SK-N-SH (cell line): ENCODE data around the gene APOBEC3H. TPM values are rescaled to one million over a fixed set of nuclear protein-coding genes. Genes with fewer than 3 reads are reported as not detected.

ENCODE experiments used
- CTCF ChIA-PET: fragments of 300-600, 350-600 bp; formaldehyde crosslinking; extraction: SDS; loops from one replicate; lab custom pipeline; 2021; lab: Yijun Ruan, JAX
- POLR2A ChIA-PET: fragments of 350-600 bp; sonication (Branson Sonifier 250); formaldehyde crosslinking; extraction: SDS; loops from one replicate; lab custom pipeline; 2020; ENCODE audit warnings: antibody characterized with exemption, inconsistent platforms; lab: Yijun Ruan, JAX
- DNase-seq: peaks from one replicate; pipeline ENCODE4 v3.0.0; 2012
- H2AFZ ChIP-seq: fragments of 200-600 bp; sonication (generic); 2 replicates; pipeline ENCODE4 v1.8.1; 2016; ENCODE audit warnings: antibody characterized with exemption, mild to moderate bottlenecking, low read depth
- H3F3A ChIP-seq: fragments of 200-600 bp; sonication (generic); replicated peaks from 2 replicates; pipeline ENCODE3; 2016; ENCODE audit warnings: antibody characterized with exemption, mild to moderate bottlenecking; ENCODE audit not compliant: insufficient read depth
- H3K27ac ChIP-seq, 2 experiments: fragments of 200-500 bp in 1 of 2; fragments of 200-600 bp in 1 of 2; sonication (Bioruptor generic) in 1 of 2; sonication (generic), shearing (Covaris generic) in 1 of 2; 2 replicates each; pipeline versions ENCODE4 v1.5.1 to v1.6.1; 2014 to 2016; ENCODE audit warnings: low read depth in 2 of 2, inconsistent platforms in 1 of 2, low read length in 1 of 2, mild to moderate bottlenecking in 1 of 2, mixed read lengths in 1 of 2
- H3K27me3 ChIP-seq: fragments of 200-600 bp; sonication (generic), shearing (Covaris generic); 2 replicates; pipeline ENCODE4 v1.6.1; 2016; ENCODE audit warnings: mixed run types; ENCODE audit not compliant: insufficient read depth
- H3K36me3 ChIP-seq, 2 experiments: fragments of 200-500 bp in 1 of 2; fragments of 200-600 bp in 1 of 2; sonication (Bioruptor generic) in 1 of 2; sonication (generic) in 1 of 2; replicated peaks in 1 of 2; 2 replicates each; pipeline versions ENCODE3 to v1.5.1; 2014 to 2016; ENCODE audit warnings: low read length in 1 of 2, mild to moderate bottlenecking in 1 of 2; ENCODE audit not compliant: insufficient read depth in 2 of 2, control insufficient read depth in 1 of 2
- H3K4me1 ChIP-seq, 2 experiments: fragments of 200-500 bp in 1 of 2; fragments of 200-600 bp in 1 of 2; sonication (Bioruptor generic) in 1 of 2; sonication (generic), shearing (Covaris generic) in 1 of 2; 2 replicates each; pipeline versions ENCODE4 v1.5.1 to v1.6.1; 2014 to 2016; ENCODE audit warnings: low read depth in 1 of 2, low read length in 1 of 2, mixed run types in 1 of 2; ENCODE audit not compliant: insufficient read depth in 2 of 2, control insufficient read depth in 1 of 2
- H3K4me2 ChIP-seq: fragments of 200-600 bp; sonication (generic), shearing (Covaris generic); 2 replicates; pipeline ENCODE4 v1.6.1; 2017; ENCODE audit warnings: mixed run types
- H3K4me3 ChIP-seq, 2 experiments: fragments of 200-500 bp in 1 of 2; fragments of 200-600 bp in 1 of 2; sonication (Bioruptor generic) in 1 of 2; sonication (generic), shearing (Covaris generic) in 1 of 2; 2 replicates each; pipeline versions ENCODE4 v1.5.1 to v1.8.1; 2014 to 2016; ENCODE audit warnings: low read depth in 2 of 2, inconsistent platforms in 1 of 2, low read length in 1 of 2, mild to moderate bottlenecking in 1 of 2, mixed read lengths in 1 of 2, moderate library complexity in 1 of 2
- H3K79me2 ChIP-seq: fragments of 200-600 bp; sonication (generic); 2 replicates; pipeline ENCODE4 v1.8.1; 2017; ENCODE audit warnings: mild to moderate bottlenecking; ENCODE audit not compliant: insufficient read depth
- H3K9ac ChIP-seq: fragments of 200-600 bp; sonication (generic); 2 replicates; pipeline ENCODE4 v1.6.1; 2017; ENCODE audit warnings: mixed run types
- H3K9me2 ChIP-seq: fragments of 200-600 bp; sonication (generic); 2 replicates; pipeline ENCODE4 v1.6.1; 2017; ENCODE audit warnings: mixed run types
- H3K9me3 ChIP-seq: fragments of 200-600 bp; sonication (generic); 2 replicates; pipeline ENCODE4 v1.6.1; 2017; ENCODE audit warnings: mixed run types, mild to moderate bottlenecking, moderate library complexity
- H4K20me1 ChIP-seq: fragments of 200-600 bp; sonication (generic); 2 replicates; pipeline ENCODE4 v1.6.1; 2017; ENCODE audit warnings: mild to moderate bottlenecking, mixed run types; ENCODE audit not compliant: insufficient read depth
- ELF1 ChIP-seq: IDR thresholded peaks from 2 replicates; pipeline ENCODE4 v1.4.0; 2012
- EZH2phosphoT487 ChIP-seq: fragments of 200-600 bp; sonication (generic); IDR thresholded peaks from 2 replicates; pipeline ENCODE4 v1.6.1; 2017; ENCODE audit warnings: low read depth, mixed run types, mild to moderate bottlenecking, antibody characterized with exemption, moderate library complexity, borderline replicate concordance
- FOSL2 ChIP-seq: IDR thresholded peaks from 2 replicates; pipeline ENCODE4 v1.4.0; 2012; ENCODE audit warnings: low read depth, mild to moderate bottlenecking, moderate library complexity, borderline replicate concordance
- GABPA ChIP-seq: IDR thresholded peaks from 2 replicates; pipeline ENCODE4 v1.4.0; 2012; ENCODE audit warnings: low read depth, mild to moderate bottlenecking
- JUND ChIP-seq: IDR thresholded peaks from 2 replicates; pipeline ENCODE4 v1.4.0; 2012
- MXI1 ChIP-seq: IDR thresholded peaks from 2 replicates; pipeline ENCODE4 v1.6.1; 2012; ENCODE audit warnings: mild to moderate bottlenecking, low read depth, low read length, improper control_type of control experiment
- PBX3 ChIP-seq: IDR thresholded peaks from 2 replicates; pipeline ENCODE4; 2012
- RAD21 ChIP-seq: IDR thresholded peaks from 2 replicates; pipeline ENCODE4 v1.6.1; 2012; ENCODE audit warnings: mild to moderate bottlenecking, low read length
- RCOR1 ChIP-seq: fragments of 150-350 bp; IDR thresholded peaks from 2 replicates; pipeline ENCODE4 v1.6.1; 2017; ENCODE audit warnings: antibody characterized with exemption, low read length
- SIN3A ChIP-seq: IDR thresholded peaks from 2 replicates; pipeline ENCODE4 v1.6.1; 2012; ENCODE audit warnings: low read depth, mild to moderate bottlenecking, low read length, moderate library complexity, borderline replicate concordance
- TAF1 ChIP-seq: IDR thresholded peaks from 2 replicates; pipeline ENCODE4 v1.6.1; 2012; ENCODE audit warnings: low read depth, mild to moderate bottlenecking, low read length, moderate library complexity, borderline replicate concordance
- TCF12 ChIP-seq: IDR thresholded peaks from 2 replicates; pipeline ENCODE4 v1.4.0; 2012
- TEAD4 ChIP-seq: IDR thresholded peaks from 2 replicates; pipeline ENCODE4 v1.4.0; 2012; ENCODE audit warnings: mild to moderate bottlenecking, borderline replicate concordance; ENCODE audit not compliant: insufficient read depth
- USF2 ChIP-seq: fragments of 150-350 bp; IDR thresholded peaks from 2 replicates; pipeline ENCODE4 v1.6.1; 2017; ENCODE audit warnings: antibody characterized with exemption, low read length, low read depth, borderline replicate concordance
- WGBS: methylation state at CpG from one replicate; pipeline ENCODE4 v1.1.6; 2017; ENCODE audit warnings: low lambda C conversion rate; 5-methylcytosine and 5-hydroxymethylcytosine counted together
- polyA plus RNA-seq, 3 experiments: library from polyadenylated mRNA; depleted of rRNA; stranded (reverse); fragments of >200 nt; gene quantifications; 2 replicates each; pipeline ENCODE4 v1.2.3, GENCODE V29; 2012

Gene APOBEC3H
- polyA plus RNA-seq, 1 of the 3 experiments (the other 2 are of a cell fraction) = 0.18 TPM

- H3K36me3 ChIP-seq = no peaks in the 10 kb centered on the region
- no peak overlapping the region for H2AFZ ChIP-seq
- H3K27me3 ChIP-seq = no peaks in the 10 kb centered on the region
- H3K4me1 ChIP-seq = peaks cover 0 to 9% of the 10 kb centered on the region in 2 experiments; a peak in 1 of 4 replicates
- no peak overlapping the region for H3K27ac ChIP-seq
- no peak overlapping the region for H3K4me2 ChIP-seq
- no peaks in the 10 kb centered on the region for H3K79me2 ChIP-seq
- WGBS = 84% methylated on average over 5 of the region's 17 CpGs
- H3K9me2 ChIP-seq = no peaks in the 10 kb centered on the region
- no peaks in the 10 kb centered on the region for H3K9me3 ChIP-seq
- TF ChIP-seq JUND (no peak), RAD21 (no peak), USF2 (no peak)
- no peaks in the 10 kb centered on the region for H4K20me1 ChIP-seq
- ChIA-PET CTCF (interaction anchor here (1.2 to 1.4 kb wide), 2 partner anchors 9 to 264 kb away, joined by 5 to 6 read pairs; no protein-coding TSS in a partner anchor), POLR2A (no interaction called here)
- DNase-seq = no peak
- no peak overlapping the region for H3K4me3 ChIP-seq
- no peak overlapping the region for H3K9ac ChIP-seq
- H3F3A ChIP-seq = no peaks in the 10 kb centered on the region
These were observed 36.8 kb downstream of the APOBEC3H start for GRCh38 chr22:39133871-39134270.

GRCh38 chr22:39134366-39135091 lies 37.5 kb downstream of the APOBEC3H start:
- Histone ChIP-seq H3K27ac (no peak overlapping the region), H3K4me3 (no peak overlapping the region), H2AFZ (no peak overlapping the region), H4K20me1 (no peaks in the 10 kb centered on the region), H3F3A (no peaks in the 10 kb centered on the region), H3K9ac (no peak overlapping the region), H3K4me1 (peaks cover 0 to 9% of the 10 kb centered on the region in 2 experiments; a peak in 1 of 4 replicates), H3K9me2 (no peaks in the 10 kb centered on the region), H3K9me3 (no peaks in the 10 kb centered on the region), H3K36me3 (no peaks in the 10 kb centered on the region), H3K79me2 (no peaks in the 10 kb centered on the region), H3K4me2 (no peak overlapping the region), H3K27me3 (no peaks in the 10 kb centered on the region)
- CTCF ChIA-PET = interaction anchor here (1.1 to 2.2 kb wide), 12 partner anchors 8 to 369 kb away, joined by 3 to 11 read pairs (median 4); no protein-coding TSS in a partner anchor
- WGBS = 25% methylated on average over 4 of the region's 35 CpGs
- TF ChIP-seq FOSL2 (no peak), GABPA (no peak), EZH2phosphoT487 (no peak), ELF1 (no peak), PBX3 (no peak), MXI1 (no peak), RCOR1 (no peak), SIN3A (no peak), TEAD4 (no peak), TAF1 (no peak), TCF12 (no peak)
- POLR2A ChIA-PET = interaction anchor here (1.2 kb wide), 1 partner anchor 178 kb away, joined by 4 read pairs; no protein-coding TSS in a partner anchor
- DNase-seq = no peak
